Measurements from ENCODE around the gene MFSD2A. TPM values are rescaled to one million over a fixed set of nuclear protein-coding genes. Genes with fewer than 3 reads are reported as not detected.

MFSD2A gene
- total and polyA plus RNA-seq, 10 of the 15 experiments (the other 5 are each of a cell fraction or from before 2014, with no cell fraction given): 0.84 to 30.1 (median 15.2) TPM

DNA sequence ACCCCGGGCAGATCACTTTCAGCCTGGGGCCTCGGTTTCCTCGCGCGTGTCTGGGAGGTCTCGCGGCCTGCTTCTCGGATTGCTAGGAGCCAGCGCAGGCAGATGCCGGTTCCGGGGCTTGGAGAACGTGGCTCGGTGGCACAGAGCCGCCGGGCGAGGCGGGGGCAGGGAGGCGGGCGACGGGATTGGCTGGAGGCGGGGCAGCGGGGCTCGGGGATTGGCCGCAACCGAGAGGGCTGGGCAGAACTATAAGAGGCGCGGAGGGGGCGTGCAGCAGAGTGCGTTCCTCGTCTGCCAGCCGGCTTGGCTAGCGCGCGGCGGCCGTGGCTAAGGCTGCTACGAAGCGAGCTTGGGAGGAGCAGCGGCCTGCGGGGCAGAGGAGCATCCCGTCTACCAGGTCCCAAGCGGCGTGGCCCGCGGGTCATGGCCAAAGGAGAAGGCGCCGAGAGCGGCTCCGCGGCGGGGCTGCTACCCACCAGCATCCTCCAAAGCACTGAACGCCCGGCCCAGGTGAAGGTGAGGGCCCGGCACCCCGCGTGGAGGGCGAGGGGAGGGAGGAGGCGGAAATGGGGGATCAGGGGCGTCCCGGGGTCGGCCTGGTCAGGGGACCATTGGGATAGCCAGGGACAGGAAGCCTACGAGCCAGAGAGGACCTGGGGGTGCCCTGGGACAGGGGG is at the start of gene MFSD2A (continued):
- TF ChIP-seq MEF2A (IDR thresholded peaks at IDR 0.05; ENCODE audit: insufficient read depth, low read depth, low read length) (no peak), KLF5 (IDR thresholded peaks at IDR 0.05; ENCODE audit: partially characterized antibody) (no peak), NR2C2 (IDR thresholded peaks at IDR 0.05; ENCODE audit: borderline replicate concordance, control insufficient read depth, insufficient read length, low read depth) (no peak), ZBED1 (IDR thresholded peaks at IDR 0.05; ENCODE audit: borderline replicate concordance) (no peak), PBX3 (IDR thresholded peaks at IDR 0.05; ENCODE audit: insufficient replicate concordance, low read depth, low read length) (no peak), ZNF384 (IDR thresholded peaks at IDR 0.05; ENCODE audit: borderline replicate concordance, low read depth, low read length) (no peak), IKZF2 (IDR thresholded peaks at IDR 0.05) (no peak; a peak in 1 of 4 replicates), CHD4 (IDR thresholded peaks at IDR 0.05) (no peak), MXI1 (IDR thresholded peaks at IDR 0.05; ENCODE audit: low read depth, low read length) (no peak), EZH2 (IDR thresholded peaks at IDR 0.05; ENCODE audit: borderline replicate concordance, control insufficient read depth, low read depth, low read length) (no peak), POU2F2 (IDR thresholded peaks at IDR 0.05; ENCODE audit: borderline replicate concordance, low read depth, low read length) (no peak; the same call in 2 of the 3 replicates), RUNX3 (IDR thresholded peaks at IDR 0.05; ENCODE audit: low read length) (no peak), ZZZ3 (IDR thresholded peaks at IDR 0.05; ENCODE audit: control insufficient read depth, insufficient read length, low read depth) (no peak), NR2C1 (IDR thresholded peaks at IDR 0.05) (no peak), ESRRA (IDR thresholded peaks at IDR 0.05; ENCODE audit: low read length) (no peak), MYB (IDR thresholded peaks at IDR 0.05; ENCODE audit: borderline replicate concordance, low read depth, low read length) (no peak), MTA2 (IDR thresholded peaks at IDR 0.05; ENCODE audit: low read depth) (no peak), EGR1 (IDR thresholded peaks at IDR 0.05; ENCODE audit: borderline replicate concordance in 1 of 2, low read depth in 2 of 2, low read length in 2 of 2) (peak in 1 of 2 experiments; percentile 54; a peak in 1 of 3 replicates), RB1 (IDR thresholded peaks at IDR 0.05; ENCODE audit: borderline replicate concordance) (no peak), SP1 (IDR thresholded peaks at IDR 0.05; ENCODE audit: low read depth, low read length) (peak; percentile 38), SUPT20H (IDR thresholded peaks at IDR 0.05; ENCODE audit: borderline replicate concordance, control insufficient read depth, low read depth, low read length) (no peak), SMAD5 (IDR thresholded peaks at IDR 0.05; ENCODE audit: low read depth) (peak; percentile 61; the same call in 1 of the 2 replicates), SMAD1 (IDR thresholded peaks at IDR 0.05; ENCODE audit: low read depth, partially characterized antibody) (no peak), BCL11A (IDR thresholded peaks at IDR 0.05; ENCODE audit: low read depth, low read length) (no peak), ETV6 (conservative IDR thresholded peaks at IDR 0.05 in 1 of 2, IDR thresholded peaks at IDR 0.05 in 1 of 2; ENCODE audit: borderline replicate concordance in 1 of 2, low read depth in 1 of 2) (no peak), ZNF24 (IDR thresholded peaks at IDR 0.05) (no peak), NKRF (conservative IDR thresholded peaks at IDR 0.05) (no peak; the same call in 1 of the 2 replicates)
- TF ChIP-seq, protein P1, sequence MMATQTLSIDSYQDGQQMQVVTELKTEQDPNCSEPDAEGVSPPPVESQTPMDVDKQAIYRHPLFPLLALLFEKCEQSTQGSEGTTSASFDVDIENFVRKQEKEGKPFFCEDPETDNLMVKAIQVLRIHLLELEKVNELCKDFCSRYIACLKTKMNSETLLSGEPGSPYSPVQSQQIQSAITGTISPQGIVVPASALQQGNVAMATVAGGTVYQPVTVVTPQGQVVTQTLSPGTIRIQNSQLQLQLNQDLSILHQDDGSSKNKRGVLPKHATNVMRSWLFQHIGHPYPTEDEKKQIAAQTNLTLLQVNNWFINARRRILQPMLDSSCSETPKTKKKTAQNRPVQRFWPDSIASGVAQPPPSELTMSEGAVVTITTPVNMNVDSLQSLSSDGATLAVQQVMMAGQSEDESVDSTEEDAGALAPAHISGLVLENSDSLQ (IDR thresholded peaks at IDR 0.05): no peak

All from GM12878 (cell line).